Measurements from ENCODE around the gene SNRPA. TPM values are rescaled to one million over a fixed set of nuclear protein-coding genes. Genes with fewer than 3 reads are reported as not detected.

SNRPA gene
- total and polyA plus RNA-seq, 7 donors, result 19.2 to 76.1 (median 52.3) TPM

GRCh38 chr19:40718774-40719391 lies 32.1 kb upstream of the SNRPA start:
- TF ChIP-seq EP300 (IDR thresholded peaks at IDR 0.05) (no peak), POLR2A (IDR thresholded peaks at IDR 0.05) (peak in 1 of 2 donors; percentile 24), POLR2AphosphoS5 (IDR thresholded peaks at IDR 0.05) (peak in 3 of 4 donors; percentile 16 to 43 (median 43))
- WGBS, 2 donors, result 5 to 26% methylated on average over 16 of the region's 16 CpGs
- H3K4me1 ChIP-seq, result peaks cover 0 to 79% (median 66%) of the 10 kb centered on the region in 4 donors
- peak overlapping the region; percentile 95 to 99 (median 98) for H3K27ac ChIP-seq
- peak; percentile 89 for DNase-seq
- no peaks in the 10 kb centered on the region for H3K27me3 ChIP-seq
- peaks cover 0 to 19% (median 5%) of the 10 kb centered on the region in 4 donors for H3K36me3 ChIP-seq
- peak overlapping the region; percentile 74 to 92 (median 82) for H3K4me3 ChIP-seq
- H3K9me3 ChIP-seq, result no peaks in the 10 kb centered on the region
- intact Hi-C loops (cut with DNase I), result loop anchor here (1.0 to 10.0 kb wide), 3 partner anchors 31 to 1314 kb away; partner anchors contain the start of genes ACTMAP, SERTAD3 and ZFP36

GRCh38 chr19:40719414-40719894 lies 31.5 kb upstream of the SNRPA start:
- intact Hi-C loops (cut with DNase I), result loop anchor here (10.0 kb wide), 2 partner anchors 275 to 1315 kb away; partner anchors contain the start of genes SERTAD3 and ZFP36
- TF ChIP-seq POLR2A (IDR thresholded peaks at IDR 0.05) (no peak), CTCF (IDR thresholded peaks at IDR 0.05) (no peak), POLR2AphosphoS5 (IDR thresholded peaks at IDR 0.05) (no peak), EP300 (IDR thresholded peaks at IDR 0.05) (no peak)
- peak overlapping the region; percentile 95 to 99 (median 98) for H3K27ac ChIP-seq
- 25 to 52% methylated on average over 7 of the region's 7 CpGs for WGBS, 2 donors
- peaks cover 0 to 24% (median 10%) of the 10 kb centered on the region in 4 donors for H3K36me3 ChIP-seq
- peaks cover 0 to 79% (median 60%) of the 10 kb centered on the region in 4 donors for H3K4me1 ChIP-seq
- DNase-seq, result no peak
- peak overlapping the region; percentile 74 to 92 (median 82) for H3K4me3 ChIP-seq
- H3K9me3 ChIP-seq, result no peaks in the 10 kb centered on the region
- no peaks in the 10 kb centered on the region for H3K27me3 ChIP-seq

GRCh38 chr19:40721140-40721486 lies 29.9 kb upstream of the SNRPA start:
- peak overlapping the region; percentile 13 to 92 (median 76) for H3K4me3 ChIP-seq
- intact Hi-C loops (cut with DNase I), result no loop called here
- 87 to 89% methylated on average over 6 of the region's 6 CpGs for WGBS, 2 donors
- H3K36me3 ChIP-seq, result peaks cover 0 to 36% (median 25%) of the 10 kb centered on the region in 4 donors
- H3K9me3 ChIP-seq, result no peaks in the 10 kb centered on the region
- H3K27me3 ChIP-seq, result no peaks in the 10 kb centered on the region
- no peak for DNase-seq
- TF ChIP-seq POLR2A (IDR thresholded peaks at IDR 0.05) (no peak), CTCF (IDR thresholded peaks at IDR 0.05) (no peak), POLR2AphosphoS5 (IDR thresholded peaks at IDR 0.05) (no peak), EP300 (IDR thresholded peaks at IDR 0.05) (no peak)
- peaks cover 0 to 69% (median 48%) of the 10 kb centered on the region in 4 donors for H3K4me1 ChIP-seq
- peak overlapping the region; percentile 95 to 99 (median 98) for H3K27ac ChIP-seq

GRCh38 chr19:40721936-40722661 lies 28.9 kb upstream of the SNRPA start:
- TF ChIP-seq EP300 (IDR thresholded peaks at IDR 0.05), result no peak
- no peak for TF ChIP-seq POLR2A (IDR thresholded peaks at IDR 0.05)
- peak in 1 of 4 donors; percentile 28 for TF ChIP-seq POLR2AphosphoS5 (IDR thresholded peaks at IDR 0.05)
- Histone ChIP-seq H3K36me3 (peaks cover 5 to 45% (median 27%) of the 10 kb centered on the region in 4 donors), H3K4me3 (peak overlapping the region in 1 of 4 donors; percentile 74), H3K9me3 (no peaks in the 10 kb centered on the region), H3K27me3 (no peaks in the 10 kb centered on the region), H3K4me1 (peaks cover 0 to 65% (median 44%) of the 10 kb centered on the region in 4 donors), H3K27ac (peak overlapping the region; percentile 95 to 99 (median 98))
- DNase-seq, result no peak
- WGBS, 2 donors, result 86 to 87% methylated on average over 9 of the region's 9 CpGs
- intact Hi-C loops (cut with DNase I), result no loop called here

GRCh38 chr19:40723661-40724254 lies 27.2 kb upstream of the SNRPA start:
- Histone ChIP-seq H3K9me3 (no peaks in the 10 kb centered on the region), H3K27ac (no peak overlapping the region), H3K36me3 (peaks cover 5 to 61% (median 39%) of the 10 kb centered on the region in 4 donors), H3K27me3 (no peaks in the 10 kb centered on the region), H3K4me3 (no peak overlapping the region), H3K4me1 (peaks cover 0 to 50% (median 39%) of the 10 kb centered on the region in 4 donors)
- TF ChIP-seq POLR2AphosphoS5 (IDR thresholded peaks at IDR 0.05) (no peak), CTCF (IDR thresholded peaks at IDR 0.05) (no peak), POLR2A (IDR thresholded peaks at IDR 0.05) (no peak), EP300 (IDR thresholded peaks at IDR 0.05) (no peak)
- WGBS, 2 donors, result 89 to 95% methylated on average over 5 of the region's 5 CpGs
- DNase-seq, result no peak
- intact Hi-C loops (cut with DNase I), result no loop called here
